Measurements from ENCODE around the gene FANCC.

- TF ChIP-seq MAX (IDR thresholded peaks at IDR 0.05; ENCODE audit: low read depth) (no peak), TAF1 (IDR thresholded peaks at IDR 0.05; ENCODE audit: borderline replicate concordance, low read depth, low read length) (no peak), CTCF (IDR thresholded peaks at IDR 0.05) (peak; percentile 74), EZH2phosphoT487 (IDR thresholded peaks at IDR 0.05; ENCODE audit: borderline replicate concordance, low read depth) (no peak), JUND (IDR thresholded peaks at IDR 0.05) (no peak), SIN3A (IDR thresholded peaks at IDR 0.05; ENCODE audit: borderline replicate concordance, low read depth, low read length) (no peak; the same call in 1 of the 2 replicates)
These were observed 149.5 kb downstream of the FANCC start for GRCh38 chr9:95167998-95168397.
